Esophagus squamous epithelium (tissue), 5 donors: Measurements from ENCODE around the gene CST6. TPM values are rescaled to one million over a fixed set of nuclear protein-coding genes. Genes with fewer than 3 reads are reported as not detected.

Experiments
- DNase-seq: peaks from one replicate; lab custom pipeline; 2025; lab: John Stamatoyannopoulos, UW
- H3K27ac ChIP-seq, 4 donors: fragments of 200-600 bp; sonication (generic); one replicate each; pipeline ENCODE4 v1.5.1; 2016 to 2019; ENCODE audit warnings: mild to moderate bottlenecking in 1 of 4
- H3K27me3 ChIP-seq, 4 donors: fragments of 200-600 bp; sonication (generic); 1 replicate in 3 of 4; 2 replicates in 1 of 4; pipeline versions ENCODE4 v1.5.1 to v1.6.0; 2017 to 2021; ENCODE audit warnings: antibody characterized with exemption in 1 of 4
- H3K36me3 ChIP-seq, 3 donors: fragments of 200-600 bp; sonication (generic); one replicate each; pipeline ENCODE4 v1.5.1; 2016 to 2019
- H3K4me1 ChIP-seq, 3 donors: fragments of 200-600 bp; sonication (generic); one replicate each; pipeline ENCODE4 v1.5.1; 2017 to 2019
- H3K4me3 ChIP-seq, 4 donors: fragments of 200-600 bp; sonication (generic); 1 replicate in 3 of 4; 2 replicates in 1 of 4; pipeline ENCODE4 v1.5.1; 2016 to 2019; ENCODE audit warnings: mild to moderate bottlenecking in 2 of 4, moderate library complexity in 1 of 4
- H3K9me3 ChIP-seq, 3 donors: fragments of 200-600 bp; sonication (generic); one replicate each; pipeline ENCODE4 v1.5.1; 2016 to 2019
- POLR2A ChIP-seq, 4 donors: fragments of 450-650 bp; IDR thresholded peaks; one replicate each; pipeline ENCODE4 v1.6.1; 2017; ENCODE audit warnings: antibody characterized with exemption in 4 of 4, mild to moderate bottlenecking in 4 of 4, moderate library complexity in 3 of 4
- WGBS, 2 donors: methylation state at CpG; one replicate each; pipeline ENCODE4 v1.1.5; 2018; 5-methylcytosine and 5-hydroxymethylcytosine counted together
- intact Hi-C: fragments of 100-400 bp; cut with DNase I; formaldehyde crosslinking; loops from one replicate; pipeline ENCODE4 v1.15.0; 2022
- total RNA-seq, 4 donors: library from RNA; depleted of rRNA; stranded (reverse); fragments of >200 nt; gene quantifications; one replicate each; pipeline ENCODE4 v1.1.0, GENCODE V29; 2016
- TF ChIP-seq, protein P1 (sequence below), 6 experiments: fragments of 450-650 bp in 4 of 6; fragments of 200-600 bp in 2 of 6; sonication (generic) in 2 of 6; IDR thresholded peaks; one replicate each; pipeline ENCODE4 v1.5.1; 2016 to 2019; ENCODE audit warnings: antibody characterized with exemption in 6 of 6, mild to moderate bottlenecking in 4 of 6, moderate library complexity in 4 of 6
- donor health status: DM: yes; HTN: yes; CAD: no.

The CST6 gene
- total RNA-seq, 4 donors from 2014 or later = 14.6 to 58.5 (median 15.1) TPM

DNA sequence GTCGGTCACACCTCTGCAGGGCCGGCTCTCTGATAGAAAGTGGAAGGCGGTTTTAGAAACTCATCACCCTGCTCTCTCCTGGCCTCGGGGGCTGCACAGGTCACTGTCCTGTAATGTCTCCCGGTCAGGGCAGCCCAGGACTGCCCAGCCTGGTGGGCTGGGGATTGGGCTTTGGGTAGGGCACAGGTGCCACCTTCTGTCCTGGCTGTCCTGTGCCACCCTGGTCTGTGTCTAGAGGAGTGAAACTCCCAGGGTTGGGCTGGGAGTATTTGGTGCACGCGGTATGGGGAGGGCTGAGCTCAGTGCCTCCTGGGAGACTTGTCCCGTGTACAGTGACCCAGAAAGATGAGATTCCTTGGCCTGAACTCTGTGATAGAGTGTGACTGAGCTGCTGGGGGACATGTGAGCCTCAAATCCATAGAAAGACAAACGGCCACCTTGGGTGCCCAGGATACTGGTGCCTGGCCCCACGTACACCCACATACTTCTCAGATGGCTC, 32.5 kb upstream of the CST6 start:
- Histone ChIP-seq H3K4me1 (no peaks in the 10 kb centered on the region), H3K36me3 (peaks cover 23 to 49% (median 25%) of the 10 kb centered on the region in 3 donors), H3K27me3 (no peaks in the 10 kb centered on the region), H3K4me3 (no peak overlapping the region), H3K27ac (no peak overlapping the region), H3K9me3 (no peaks in the 10 kb centered on the region)
- TF ChIP-seq, protein P1, sequence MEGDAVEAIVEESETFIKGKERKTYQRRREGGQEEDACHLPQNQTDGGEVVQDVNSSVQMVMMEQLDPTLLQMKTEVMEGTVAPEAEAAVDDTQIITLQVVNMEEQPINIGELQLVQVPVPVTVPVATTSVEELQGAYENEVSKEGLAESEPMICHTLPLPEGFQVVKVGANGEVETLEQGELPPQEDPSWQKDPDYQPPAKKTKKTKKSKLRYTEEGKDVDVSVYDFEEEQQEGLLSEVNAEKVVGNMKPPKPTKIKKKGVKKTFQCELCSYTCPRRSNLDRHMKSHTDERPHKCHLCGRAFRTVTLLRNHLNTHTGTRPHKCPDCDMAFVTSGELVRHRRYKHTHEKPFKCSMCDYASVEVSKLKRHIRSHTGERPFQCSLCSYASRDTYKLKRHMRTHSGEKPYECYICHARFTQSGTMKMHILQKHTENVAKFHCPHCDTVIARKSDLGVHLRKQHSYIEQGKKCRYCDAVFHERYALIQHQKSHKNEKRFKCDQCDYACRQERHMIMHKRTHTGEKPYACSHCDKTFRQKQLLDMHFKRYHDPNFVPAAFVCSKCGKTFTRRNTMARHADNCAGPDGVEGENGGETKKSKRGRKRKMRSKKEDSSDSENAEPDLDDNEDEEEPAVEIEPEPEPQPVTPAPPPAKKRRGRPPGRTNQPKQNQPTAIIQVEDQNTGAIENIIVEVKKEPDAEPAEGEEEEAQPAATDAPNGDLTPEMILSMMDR (IDR thresholded peaks at IDR 0.05) = no peak
- no peak for TF ChIP-seq POLR2A (IDR thresholded peaks at IDR 0.05)
- no peak for DNase-seq
- intact Hi-C loops = no loop called here
- 85 to 100% methylated on average over 1 to 7 of the region's 10 CpGs for WGBS, 2 donors

DNA sequence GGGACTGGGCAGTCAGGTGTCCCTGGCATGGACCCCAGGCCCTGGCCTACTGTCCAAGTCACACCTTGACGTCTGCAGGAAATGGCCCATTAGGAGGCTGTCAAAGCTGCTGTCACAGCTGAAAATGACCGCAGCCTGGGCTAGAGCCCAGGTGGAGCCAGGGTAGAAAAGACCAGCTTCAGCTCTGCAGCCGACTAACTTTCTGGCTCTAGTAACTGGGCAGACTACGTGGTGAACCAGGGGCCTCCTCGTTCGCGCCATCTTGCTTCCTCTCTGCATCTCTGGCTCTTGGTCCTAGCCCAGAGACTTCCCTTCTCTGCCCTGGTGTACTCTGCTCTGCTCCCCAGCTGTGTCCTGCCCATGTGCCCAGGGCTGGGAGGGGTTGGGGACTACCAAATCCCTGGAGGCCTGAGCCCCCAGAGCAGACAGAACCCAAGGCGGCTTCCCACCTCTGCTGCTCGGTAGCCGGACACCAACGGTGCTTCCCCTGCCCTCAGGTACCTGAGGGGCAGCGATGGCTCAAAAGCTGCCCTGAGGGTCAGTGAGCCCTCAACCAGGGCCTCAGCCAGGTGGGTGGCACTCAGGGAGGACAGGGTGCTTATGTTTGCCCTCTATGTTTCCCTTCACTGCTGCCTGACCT, 30.6 kb upstream of the CST6 start:
- intact Hi-C loops = no loop called here
- H3K9me3 ChIP-seq = no peaks in the 10 kb centered on the region
- WGBS, 2 donors = 69 to 79% methylated on average over 5 to 7 of the region's 12 CpGs

DNA sequence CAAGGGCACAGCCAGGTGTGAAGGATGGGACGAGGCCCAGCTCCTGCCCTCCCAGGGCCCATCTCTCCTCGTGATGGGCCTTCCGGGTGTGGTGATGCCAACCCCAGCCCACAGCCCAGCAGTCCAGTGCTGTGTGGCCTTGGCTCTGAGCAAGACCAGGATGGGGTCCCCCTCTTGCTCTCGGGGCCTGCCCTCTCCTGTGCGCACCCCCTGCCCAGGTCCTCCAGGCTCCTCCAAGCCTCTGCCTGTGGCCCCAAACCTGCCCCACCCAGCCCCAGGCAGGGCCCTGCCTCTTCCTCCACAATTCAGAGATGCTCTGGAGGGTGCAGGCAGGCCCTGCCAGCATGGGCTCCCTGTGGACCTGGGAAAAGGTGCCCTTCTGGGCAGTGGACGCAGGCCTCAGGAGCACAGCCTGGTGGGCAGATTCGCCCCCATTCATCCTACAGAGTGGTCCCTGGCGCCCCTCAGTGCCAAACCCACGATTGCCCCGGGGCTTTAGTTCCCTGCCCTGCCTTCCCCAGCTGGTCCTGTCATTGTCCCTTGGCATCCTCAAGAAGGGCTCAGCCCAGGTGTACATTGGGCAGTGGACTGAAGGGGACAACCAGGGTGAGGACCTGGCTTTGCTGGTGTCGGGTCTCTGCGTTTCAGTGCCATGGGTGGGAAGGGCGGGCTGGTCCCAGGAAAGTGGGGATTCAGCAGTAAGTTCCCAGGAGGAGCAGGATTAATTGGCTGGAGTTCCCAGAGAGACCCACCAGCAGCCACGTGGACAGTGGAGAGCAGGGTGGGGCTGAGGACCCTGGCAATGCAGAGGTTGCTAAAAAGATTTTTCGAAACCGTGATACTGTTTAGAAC, 29.6 kb upstream of the CST6 start:
- no peak for DNase-seq
- intact Hi-C loops = no loop called here
- Histone ChIP-seq H3K9me3 (no peaks in the 10 kb centered on the region), H3K27me3 (no peaks in the 10 kb centered on the region), H3K36me3 (peaks cover 15 to 29% (median 20%) of the 10 kb centered on the region in 3 donors), H3K4me3 (no peak overlapping the region), H3K27ac (no peak overlapping the region), H3K4me1 (no peaks in the 10 kb centered on the region)
- WGBS, 2 donors = 57 to 70% methylated on average over 6 to 12 of the region's 16 CpGs
- TF ChIP-seq, protein P1 (IDR thresholded peaks at IDR 0.05) = no peak
- TF ChIP-seq POLR2A (IDR thresholded peaks at IDR 0.05) = no peak

More for the DNA sequence above, 30.6 kb upstream of the CST6 start:
- no peaks in the 10 kb centered on the region for H3K27me3 ChIP-seq
- DNase-seq = no peak
- H3K36me3 ChIP-seq = peaks cover 23 to 39% (median 24%) of the 10 kb centered on the region in 3 donors
- H3K4me3 ChIP-seq = no peak overlapping the region
- TF ChIP-seq, protein P1 (IDR thresholded peaks at IDR 0.05) = no peak
- TF ChIP-seq POLR2A (IDR thresholded peaks at IDR 0.05) = no peak
- H3K27ac ChIP-seq = no peak overlapping the region
- no peaks in the 10 kb centered on the region for H3K4me1 ChIP-seq

DNA sequence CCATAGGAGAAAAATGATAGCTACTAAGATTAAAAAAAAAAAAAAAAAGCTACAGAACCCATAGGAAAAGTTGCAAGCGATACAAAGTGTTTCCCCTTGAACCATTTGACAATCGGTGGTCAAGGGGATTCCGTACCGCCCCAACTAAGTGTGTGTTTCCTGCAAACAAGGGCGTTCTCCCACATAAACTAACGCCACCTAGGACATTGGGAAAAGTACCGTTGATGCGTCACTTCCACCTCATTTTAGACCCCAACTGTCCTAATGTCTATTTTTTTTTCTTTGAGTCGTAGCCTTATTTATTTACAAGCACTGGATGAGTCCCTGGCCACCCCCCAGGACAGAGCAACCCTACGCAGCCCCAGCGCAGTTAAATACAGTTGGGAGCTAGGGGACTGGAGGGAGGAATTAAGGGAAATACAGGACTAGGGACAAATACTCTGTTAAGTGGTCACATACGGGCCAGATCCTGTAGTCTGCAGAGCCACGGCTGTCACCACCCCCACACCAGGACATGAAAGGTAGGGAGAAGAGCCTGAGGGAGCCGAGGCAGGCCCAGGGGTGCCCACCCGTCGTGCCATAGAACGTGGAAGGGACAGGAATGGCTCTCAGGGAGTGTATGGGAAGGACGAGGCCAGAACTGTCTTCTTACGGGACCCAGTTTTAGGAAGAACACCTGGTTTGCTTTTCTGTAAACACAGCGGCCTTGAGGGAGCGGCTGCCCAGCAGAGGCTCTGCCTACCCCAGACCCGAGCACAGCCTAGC, 28.8 kb upstream of the CST6 start:
- no peak for DNase-seq

More for the DNA sequence above, 28.8 kb upstream of the CST6 start:
- no peak overlapping the region for H3K4me3 ChIP-seq
- no peaks in the 10 kb centered on the region for H3K27me3 ChIP-seq
- intact Hi-C loops = no loop called here
- no peak overlapping the region for H3K27ac ChIP-seq
- no peaks in the 10 kb centered on the region for H3K4me1 ChIP-seq
- no peaks in the 10 kb centered on the region for H3K9me3 ChIP-seq
- peaks cover 9 to 21% (median 12%) of the 10 kb centered on the region in 3 donors for H3K36me3 ChIP-seq
- WGBS, 2 donors = 63 to 76% methylated on average over 16 to 17 of the region's 22 CpGs
- TF ChIP-seq, protein P1 (IDR thresholded peaks at IDR 0.05) = no peak
- no peak for TF ChIP-seq POLR2A (IDR thresholded peaks at IDR 0.05)
